GM18498 (cell line): ENCODE data around the gene PLCL2.
A peak's percentile ranks its signal among the peaks of the same experiment; 100 is the strongest.
"Not testable (repeated sequence)": the region's sequence is repeated elsewhere in the genome, so short reads cannot be mapped to it uniquely, and the experiment has no call there.

Experiments used
- ATAC-seq: cut with Tn5 transposase; IDR thresholded peaks from one replicate; pipeline ENCODE4 v1.9.1; 2021; ENCODE audit warnings: mild to moderate bottlenecking, moderate library complexity; ENCODE audit not compliant: unreplicated experiment

PLCL2 gene

GRCh38 chr3:17110660-17111396 is 226.1 kb downstream of the PLCL2 start:
- ATAC-seq = peak; percentile 45

GRCh38 chr3:17111586-17111985 is 226.8 kb downstream of the PLCL2 start:
- no peak for ATAC-seq

GRCh38 chr3:17115186-17115585 is 230.4 kb downstream of the PLCL2 start:
- no peak for ATAC-seq

- ATAC-seq = no peak
These were observed 231.3 kb downstream of the PLCL2 start for GRCh38 chr3:17116007-17116600.

- ATAC-seq = no peak
These were observed 234.0 kb downstream of the PLCL2 start for GRCh38 chr3:17118771-17119170.

- no peak for ATAC-seq
These were observed 234.7 kb downstream of the PLCL2 start for GRCh38 chr3:17119201-17120072.

- no peak for ATAC-seq
These were observed 235.4 kb downstream of the PLCL2 start for GRCh38 chr3:17120115-17120514.

- no peak for ATAC-seq
These were observed 236.6 kb downstream of the PLCL2 start for GRCh38 chr3:17121336-17121735.

- ATAC-seq = no peak
These were observed 238.0 kb downstream of the PLCL2 start for GRCh38 chr3:17122758-17123157.

- no peak for ATAC-seq
These were observed 241.1 kb downstream of the PLCL2 start for GRCh38 chr3:17125738-17126442.

- not testable (repeated sequence) for ATAC-seq
These were observed 243.9 kb downstream of the PLCL2 start for GRCh38 chr3:17128671-17129070.

- no peak for ATAC-seq
These were observed 244.8 kb downstream of the PLCL2 start for GRCh38 chr3:17129556-17129955.

- no peak for ATAC-seq
These were observed 246.2 kb downstream of the PLCL2 start for GRCh38 chr3:17130956-17131355.

GRCh38 chr3:17132286-17133115 is 247.7 kb downstream of the PLCL2 start:
- no peak for ATAC-seq

- ATAC-seq = no peak
These were observed 249.1 kb downstream of the PLCL2 start for GRCh38 chr3:17133632-17134545.

GRCh38 chr3:17135696-17136095 is 250.9 kb downstream of the PLCL2 start:
- ATAC-seq = no peak

GRCh38 chr3:17136136-17136721 is 251.5 kb downstream of the PLCL2 start:
- no peak for ATAC-seq

- ATAC-seq = no peak
These were observed 252.6 kb downstream of the PLCL2 start for GRCh38 chr3:17137321-17137826.
